ENCODE measurements around the gene DNAH11. TPM values are rescaled to one million over a fixed set of nuclear protein-coding genes. Genes with fewer than 3 reads are reported as not detected.

DNAH11 gene
- total and polyA plus RNA-seq, 9 of the 15 experiments (the other 6 are each of a cell fraction or from before 2014, with no cell fraction given), result under 0.01 TPM; not detected in 7

DNA sequence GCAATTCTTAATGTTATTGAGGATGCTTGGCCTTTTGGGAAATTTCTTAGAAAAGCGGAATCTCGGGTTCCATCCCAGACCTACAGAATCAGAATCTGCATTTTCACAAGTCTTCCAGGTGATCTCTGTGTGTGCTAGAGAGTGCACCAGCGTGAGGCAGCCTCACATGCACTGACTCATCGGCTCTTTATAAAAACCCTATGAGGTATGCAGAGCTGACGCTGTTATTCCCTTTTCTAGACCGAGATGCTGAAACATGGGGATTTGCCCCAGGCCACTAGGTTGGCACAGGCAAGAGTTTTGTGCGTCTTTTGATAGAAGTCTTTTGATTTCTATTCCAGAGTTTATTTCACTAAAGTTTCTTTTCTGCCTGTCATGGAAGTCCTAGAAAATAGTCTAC is 341.7 kb downstream of the DNAH11 start:
- ChIA-PET CTCF (ENCODE audit: low intra/inter-chr PET ratio) (no interaction called here), POLR2A (no interaction called here)
- Histone ChIP-seq H3K79me2 (ENCODE audit: control insufficient read depth, insufficient read depth, low read length) (no peaks in the 10 kb centered on the region), H2AFZ (ENCODE audit: low read depth, low read length) (no peak overlapping the region), H3K9me3 (replicated peaks; ENCODE audit: control insufficient read depth, insufficient read depth, low read depth, low read length) (no peaks in the 10 kb centered on the region), H3K27me3 (ENCODE audit: control insufficient read depth in 2 of 2, insufficient read depth in 2 of 2, low read length in 2 of 2) (peaks cover 0 to 4% of the 10 kb centered on the region in 2 experiments; a peak in 2 of 5 replicates), H3K4me2 (ENCODE audit: insufficient read depth, low read length) (no peak overlapping the region), H3K36me3 (ENCODE audit: control insufficient read depth, insufficient read depth, low read length) (no peaks in the 10 kb centered on the region), H3K9ac (ENCODE audit: insufficient read depth in 1 of 2, low read depth in 2 of 2, low read length in 2 of 2) (no peak overlapping the region), H3K27ac (ENCODE audit: extremely low read depth, low read depth, low read length) (no peak overlapping the region), H3K4me3 (no peak overlapping the region), H4K20me1 (replicated peaks; ENCODE audit: control insufficient read depth, insufficient read depth, low read length) (no peaks in the 10 kb centered on the region), H3K9me1 (ENCODE audit: control insufficient read depth, insufficient read depth, low read length) (no peaks in the 10 kb centered on the region), H3K4me1 (replicated peaks in 1 of 2; ENCODE audit: control insufficient read depth in 2 of 2, insufficient read depth in 2 of 2, low read length in 2 of 2) (no peaks in the 10 kb centered on the region)
- no peak for DNase-seq (ENCODE audit: extremely low read depth in 1 of 4, low spot score in 3 of 4)
- TF ChIP-seq ZNF583 (CRISPR knock-in tag; IDR thresholded peaks at IDR 0.05), result no peak
- TF ChIP-seq KLF6 (CRISPR knock-in tag; IDR thresholded peaks at IDR 0.05; ENCODE audit: borderline replicate concordance), result no peak
- TF ChIP-seq, protein P1, sequence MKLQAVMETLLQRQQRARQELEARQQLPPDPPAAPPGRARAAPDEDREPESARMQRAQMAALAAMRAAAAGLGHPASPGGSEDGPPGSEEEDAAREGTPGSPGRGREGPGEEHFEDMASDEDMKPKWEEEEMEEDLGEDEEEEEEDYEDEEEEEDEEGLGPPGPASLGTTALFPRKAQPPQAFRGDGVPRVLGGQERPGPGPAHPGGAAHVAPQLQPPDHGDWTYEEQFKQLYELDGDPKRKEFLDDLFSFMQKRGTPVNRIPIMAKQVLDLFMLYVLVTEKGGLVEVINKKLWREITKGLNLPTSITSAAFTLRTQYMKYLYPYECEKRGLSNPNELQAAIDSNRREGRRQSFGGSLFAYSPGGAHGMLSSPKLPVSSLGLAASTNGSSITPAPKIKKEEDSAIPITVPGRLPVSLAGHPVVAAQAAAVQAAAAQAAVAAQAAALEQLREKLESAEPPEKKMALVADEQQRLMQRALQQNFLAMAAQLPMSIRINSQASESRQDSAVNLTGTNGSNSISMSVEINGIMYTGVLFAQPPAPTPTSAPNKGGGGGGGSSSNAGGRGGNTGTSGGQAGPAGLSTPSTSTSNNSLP (IDR thresholded peaks at IDR 0.05; ENCODE audit: borderline replicate concordance, low read depth, low read length), result no peak
- TF ChIP-seq, protein P2, sequence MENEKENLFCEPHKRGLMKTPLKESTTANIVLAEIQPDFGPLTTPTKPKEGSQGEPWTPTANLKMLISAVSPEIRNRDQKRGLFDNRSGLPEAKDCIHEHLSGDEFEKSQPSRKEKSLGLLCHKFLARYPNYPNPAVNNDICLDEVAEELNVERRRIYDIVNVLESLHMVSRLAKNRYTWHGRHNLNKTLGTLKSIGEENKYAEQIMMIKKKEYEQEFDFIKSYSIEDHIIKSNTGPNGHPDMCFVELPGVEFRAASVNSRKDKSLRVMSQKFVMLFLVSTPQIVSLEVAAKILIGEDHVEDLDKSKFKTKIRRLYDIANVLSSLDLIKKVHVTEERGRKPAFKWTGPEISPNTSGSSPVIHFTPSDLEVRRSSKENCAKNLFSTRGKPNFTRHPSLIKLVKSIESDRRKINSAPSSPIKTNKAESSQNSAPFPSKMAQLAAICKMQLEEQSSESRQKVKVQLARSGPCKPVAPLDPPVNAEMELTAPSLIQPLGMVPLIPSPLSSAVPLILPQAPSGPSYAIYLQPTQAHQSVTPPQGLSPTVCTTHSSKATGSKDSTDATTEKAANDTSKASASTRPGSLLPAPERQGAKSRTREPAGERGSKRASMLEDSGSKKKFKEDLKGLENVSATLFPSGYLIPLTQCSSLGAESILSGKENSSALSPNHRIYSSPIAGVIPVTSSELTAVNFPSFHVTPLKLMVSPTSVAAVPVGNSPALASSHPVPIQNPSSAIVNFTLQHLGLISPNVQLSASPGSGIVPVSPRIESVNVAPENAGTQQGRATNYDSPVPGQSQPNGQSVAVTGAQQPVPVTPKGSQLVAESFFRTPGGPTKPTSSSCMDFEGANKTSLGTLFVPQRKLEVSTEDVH (IDR thresholded peaks at IDR 0.05; ENCODE audit: low read depth, partially characterized antibody), result no peak
- TF ChIP-seq CSDE1 (IDR thresholded peaks at IDR 0.05), result no peak
- no peak for TF ChIP-seq OTX1 (CRISPR knock-in tag; IDR thresholded peaks at IDR 0.05)
- no peak for TF ChIP-seq EHMT2 (IDR thresholded peaks at IDR 0.05)
- TF ChIP-seq, protein P3, sequence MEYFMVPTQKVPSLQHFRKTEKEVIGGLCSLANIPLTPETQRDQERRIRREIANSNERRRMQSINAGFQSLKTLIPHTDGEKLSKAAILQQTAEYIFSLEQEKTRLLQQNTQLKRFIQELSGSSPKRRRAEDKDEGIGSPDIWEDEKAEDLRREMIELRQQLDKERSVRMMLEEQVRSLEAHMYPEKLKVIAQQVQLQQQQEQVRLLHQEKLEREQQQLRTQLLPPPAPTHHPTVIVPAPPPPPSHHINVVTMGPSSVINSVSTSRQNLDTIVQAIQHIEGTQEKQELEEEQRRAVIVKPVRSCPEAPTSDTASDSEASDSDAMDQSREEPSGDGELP (CRISPR knock-in tag; IDR thresholded peaks at IDR 0.05; ENCODE audit: borderline replicate concordance), result no peak
- TF ChIP-seq, protein P4, sequence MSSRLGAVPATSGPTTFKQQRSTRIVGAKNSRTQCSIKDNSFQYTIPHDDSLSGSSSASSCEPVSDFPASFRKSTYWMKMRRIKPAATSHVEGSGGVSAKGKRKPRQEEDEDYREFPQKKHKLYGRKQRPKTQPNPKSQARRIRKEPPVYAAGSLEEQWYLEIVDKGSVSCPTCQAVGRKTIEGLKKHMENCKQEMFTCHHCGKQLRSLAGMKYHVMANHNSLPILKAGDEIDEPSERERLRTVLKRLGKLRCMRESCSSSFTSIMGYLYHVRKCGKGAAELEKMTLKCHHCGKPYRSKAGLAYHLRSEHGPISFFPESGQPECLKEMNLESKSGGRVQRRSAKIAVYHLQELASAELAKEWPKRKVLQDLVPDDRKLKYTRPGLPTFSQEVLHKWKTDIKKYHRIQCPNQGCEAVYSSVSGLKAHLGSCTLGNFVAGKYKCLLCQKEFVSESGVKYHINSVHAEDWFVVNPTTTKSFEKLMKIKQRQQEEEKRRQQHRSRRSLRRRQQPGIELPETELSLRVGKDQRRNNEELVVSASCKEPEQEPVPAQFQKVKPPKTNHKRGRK (tag; IDR thresholded peaks at IDR 0.05), result no peak
- WGBS (ENCODE audit: insufficient coverage, low coverage, missing lambda C conversion rate), result 3% methylated on average over 7 of the region's 7 CpGs
- ATAC-seq, result no peak
- FAIRE-seq, result no peak
- intact Hi-C loops (cut with micrococcal nuclease), result no loop called here
- in situ Hi-C loops (cut with MboI), result no loop called here
- no TSS peak for BruUV-seq (replicated peaks)

All from K562 (cell line).